Glomerular visceral epithelial cell (primary cell): Measurements from ENCODE around the gene RWDD1.
"Not testable (repeated sequence)": the region's sequence is repeated elsewhere in the genome, so short reads cannot be mapped to it uniquely, and the experiment has no call there.

ENCODE experiments used
- DNase-seq: peaks from one replicate; pipeline ENCODE4 v3.0.0-alpha.2; 2016; ENCODE audit errors: extremely low spot score

Gene RWDD1

DNA sequence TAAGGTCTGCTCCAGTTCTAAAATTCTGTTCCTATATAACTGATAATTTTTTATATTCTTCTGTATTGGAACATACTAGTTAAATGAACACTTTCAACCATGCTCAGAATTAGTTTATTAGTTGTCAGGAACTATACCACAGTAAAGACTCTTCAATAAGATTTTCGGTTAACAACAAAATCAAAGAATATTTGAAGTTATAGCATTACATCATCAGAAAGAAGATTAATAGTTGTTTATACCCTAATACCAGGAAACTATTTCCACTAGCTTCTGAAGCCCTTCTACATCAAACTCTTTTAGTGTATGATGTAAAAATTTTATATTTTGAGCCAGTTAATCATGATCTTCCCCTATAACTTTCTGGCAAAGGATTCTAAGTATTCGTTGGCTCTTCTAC, 11.2 kb upstream of the RWDD1 start:
- no peak for DNase-seq

DNA sequence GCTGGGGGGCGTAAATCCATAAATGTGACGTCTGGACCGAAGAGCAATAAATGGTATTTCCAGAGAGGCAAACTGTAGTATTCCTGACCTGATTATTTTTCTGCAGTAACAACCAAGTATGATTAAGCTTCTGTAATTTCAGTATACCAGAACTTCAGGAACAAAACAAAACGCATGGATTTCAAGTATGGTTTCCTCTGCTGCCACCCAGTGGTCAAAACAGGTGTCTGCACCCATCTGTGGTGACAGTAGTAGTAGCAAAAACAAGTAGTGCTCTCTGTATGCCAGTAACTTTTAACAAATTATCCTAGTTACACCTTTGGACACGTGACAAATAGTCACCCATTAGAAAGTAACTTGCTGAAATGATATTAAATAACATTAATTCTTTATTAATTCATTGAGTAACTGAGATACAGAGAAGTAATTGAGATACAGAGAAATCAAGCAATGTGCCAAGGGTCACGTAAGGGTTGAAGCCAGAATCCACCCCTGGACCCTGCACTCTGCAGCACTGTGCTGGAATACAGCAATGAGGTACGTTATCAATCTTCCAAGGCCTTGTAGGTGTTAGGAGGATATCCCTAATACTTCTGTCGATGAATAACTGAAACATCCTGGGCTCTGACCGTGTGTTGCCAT, 9.8 kb upstream of the RWDD1 start:
- peak; percentile 74 for DNase-seq

DNA sequence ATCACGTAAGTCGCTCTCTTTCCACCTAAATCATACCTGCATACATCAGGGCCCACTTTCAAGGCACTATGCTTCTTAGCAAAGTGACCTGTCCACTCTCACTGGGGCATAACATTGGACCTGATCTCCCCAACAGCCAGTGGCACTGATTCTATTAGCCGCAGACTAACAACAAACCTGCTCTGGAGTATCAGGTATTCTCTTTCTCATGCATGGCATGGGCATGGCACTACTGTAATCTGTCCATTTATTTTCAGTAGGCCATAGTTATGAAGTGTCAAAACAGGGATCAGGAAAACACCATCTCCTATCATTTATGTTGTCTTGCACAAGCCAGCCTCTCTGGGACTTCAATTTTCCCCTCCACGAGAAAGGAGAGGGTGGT, 9.3 kb upstream of the RWDD1 start:
- no peak for DNase-seq

GRCh38 chr6:116562614-116563013, 8.7 kb upstream of the RWDD1 start:
- no peak for DNase-seq

DNA sequence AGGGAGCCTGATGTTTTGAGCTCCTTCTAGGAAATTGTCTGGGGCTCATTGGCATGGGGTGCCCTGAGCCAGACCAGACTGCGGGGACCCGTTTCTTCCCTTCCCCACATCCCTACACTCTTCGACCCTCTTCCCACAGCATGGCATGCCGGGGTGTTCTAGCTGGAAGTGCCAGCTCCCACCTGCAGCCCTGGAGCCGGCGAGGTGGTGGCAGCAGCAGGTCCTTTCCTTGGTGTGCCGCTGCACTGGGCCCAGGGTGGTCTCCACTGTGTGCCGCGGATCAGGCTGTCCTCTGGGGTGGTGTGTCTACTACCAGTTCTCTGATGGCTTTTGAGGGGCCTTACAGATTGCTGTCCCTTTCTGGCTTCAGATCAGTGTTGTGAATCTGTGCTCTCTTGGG, 7.5 kb upstream of the RWDD1 start:
- no peak for DNase-seq

- DNase-seq: no peak
Measured at GRCh38 chr6:116564311-116564710, 7.0 kb upstream of the RWDD1 start.

DNA sequence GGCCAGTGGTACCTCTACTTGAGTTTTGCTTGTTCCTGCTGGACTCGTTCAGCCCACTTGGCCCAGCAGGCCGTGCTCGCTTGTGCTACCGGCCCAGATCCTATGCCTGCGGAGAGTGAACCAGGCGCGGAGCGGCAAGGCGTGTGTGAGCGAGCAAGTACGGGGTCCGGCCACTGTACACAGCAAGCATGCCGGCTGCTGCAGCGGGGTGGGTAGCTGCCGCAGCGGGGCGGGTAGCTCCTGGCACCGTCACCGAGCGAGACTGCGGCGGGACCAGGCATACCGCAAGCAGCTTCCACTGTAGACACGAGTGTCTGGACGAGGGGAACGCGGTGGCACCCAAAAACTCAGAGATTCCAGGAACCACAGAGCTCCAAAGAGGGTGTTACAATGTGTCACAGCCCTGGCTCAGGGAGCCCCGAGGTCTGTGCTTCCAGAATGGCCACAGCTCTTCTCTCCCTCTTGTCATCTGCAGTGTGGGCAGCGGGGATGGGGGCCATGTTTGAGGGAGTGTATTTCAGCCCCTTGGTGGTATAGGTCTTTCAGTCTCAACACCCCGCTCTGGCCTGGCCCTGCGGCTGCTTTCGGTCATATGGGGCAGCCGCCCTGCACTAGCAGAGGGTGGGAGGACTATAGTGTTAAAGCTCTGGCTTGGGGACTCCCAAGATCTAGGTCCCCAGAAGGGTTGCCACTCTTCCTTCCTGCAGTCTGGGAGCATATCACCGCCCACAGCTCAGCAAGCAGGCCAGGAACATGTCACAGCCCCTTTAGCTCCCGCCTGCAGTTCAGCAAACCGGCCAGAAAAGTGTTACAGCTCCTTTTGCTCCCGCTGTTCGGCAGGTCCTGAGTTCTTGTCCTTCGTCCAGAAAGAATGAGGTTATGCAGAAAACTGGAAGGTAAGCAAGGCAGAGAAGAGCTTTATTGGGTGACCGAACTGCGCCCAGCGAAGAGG, 6.1 kb upstream of the RWDD1 start:
- DNase-seq: no peak

DNA sequence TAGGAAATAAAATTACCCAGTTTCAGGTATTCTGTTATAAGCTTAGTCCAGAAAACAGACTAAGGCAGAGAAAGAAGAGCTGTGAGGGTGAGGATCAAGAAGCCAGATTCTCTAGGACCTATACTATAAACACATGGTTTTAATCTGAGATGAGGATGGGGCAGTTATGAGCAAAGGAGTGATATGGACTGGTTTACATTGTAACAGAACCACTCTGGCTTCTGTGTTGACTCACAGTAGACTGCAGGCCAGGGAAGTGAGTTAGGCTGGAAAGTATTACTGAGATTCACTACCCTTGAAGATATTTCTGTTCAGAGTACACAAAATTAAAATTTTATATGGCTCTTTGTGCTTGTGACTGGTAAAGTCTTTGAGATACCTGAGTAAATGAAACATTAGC, 3.2 kb upstream of the RWDD1 start:
- DNase-seq: no peak

DNA sequence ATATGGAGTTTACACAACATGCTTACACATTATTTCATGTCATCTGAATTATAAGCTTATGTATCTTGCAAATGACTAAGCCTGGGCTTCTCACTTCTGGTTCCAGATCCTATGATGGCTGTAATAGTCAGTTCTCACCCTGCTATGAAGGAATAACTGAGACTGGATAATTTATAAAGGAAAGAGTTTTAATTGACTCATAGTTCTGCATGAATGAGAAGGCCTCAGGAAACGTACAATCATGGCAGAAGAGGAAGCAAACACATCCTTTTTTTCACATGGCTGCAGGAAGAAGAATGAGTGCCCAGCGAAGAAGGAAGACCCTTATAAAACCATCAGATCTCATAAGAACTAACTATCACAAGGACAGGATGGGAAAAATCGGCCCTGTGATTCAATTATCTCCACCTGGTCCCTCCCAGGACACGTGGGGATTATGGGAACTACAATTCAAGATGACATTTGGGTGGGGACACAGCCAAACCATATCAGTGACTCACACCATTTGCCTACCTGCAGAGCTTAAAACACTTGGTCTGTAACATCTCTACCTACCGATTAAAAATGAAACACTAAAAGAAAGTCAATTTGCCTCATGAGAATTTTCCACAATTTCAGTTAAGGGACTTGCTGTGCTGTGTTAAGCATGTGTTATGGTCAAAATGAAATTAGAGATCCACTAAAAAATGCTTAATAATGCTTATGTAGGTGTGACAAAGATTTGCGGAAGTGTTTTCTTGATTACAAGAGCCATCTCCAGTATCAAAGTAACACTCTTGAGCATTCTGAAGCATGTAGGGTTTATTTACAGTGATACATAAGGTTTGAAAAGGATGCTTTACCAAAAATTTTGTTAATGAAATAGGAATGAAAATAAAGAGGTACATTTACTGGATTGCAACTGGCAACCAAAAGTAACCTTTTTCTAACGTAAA, 2.2 kb upstream of the RWDD1 start:
- DNase-seq: no peak

- DNase-seq: no peak
Measured at GRCh38 chr6:116571683-116572000, 338 bp downstream of the RWDD1 start.

- DNase-seq: peak; percentile 34
Measured at GRCh38 chr6:116572162-116572561, 858 bp downstream of the RWDD1 start.

GRCh38 chr6:116575227-116575626, 3.9 kb downstream of the RWDD1 start:
- DNase-seq: no peak

DNA sequence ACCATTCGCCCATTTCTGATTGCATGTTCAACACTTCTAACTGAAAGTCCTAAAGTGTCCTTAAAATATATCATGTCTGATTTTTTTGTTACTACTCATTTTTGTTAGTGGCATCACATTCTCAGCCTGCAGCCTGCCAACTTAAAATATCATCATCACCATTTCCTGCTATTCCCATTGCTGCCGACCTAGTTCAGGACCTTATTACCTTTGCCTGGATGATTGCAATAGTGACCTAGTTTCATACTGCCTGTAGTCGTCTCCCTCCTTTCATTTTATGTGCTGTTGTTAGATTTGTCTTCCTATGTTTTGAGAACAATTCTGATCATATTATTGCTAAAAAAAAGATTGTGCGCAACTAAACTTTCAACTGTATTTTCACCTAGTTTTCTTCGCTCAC, 6.2 kb downstream of the RWDD1 start:
- no peak for DNase-seq

DNA sequence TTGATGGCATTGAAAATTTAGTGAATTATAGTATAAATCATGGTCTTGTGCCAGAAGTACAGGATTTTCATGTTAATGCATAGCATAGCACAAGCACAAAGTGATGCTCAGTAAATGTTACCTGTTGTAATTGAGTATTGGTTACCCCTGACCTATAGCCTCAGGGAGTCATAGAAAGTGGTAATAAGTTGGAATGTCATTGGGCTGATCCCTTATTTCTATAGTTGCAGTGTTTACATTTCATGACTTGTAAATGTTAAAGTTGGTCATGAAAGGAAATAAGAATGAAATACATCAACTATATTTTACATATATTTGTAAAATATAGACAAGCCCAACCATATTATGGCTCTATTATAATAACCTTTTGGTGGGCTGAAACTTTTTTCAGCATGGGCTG, 7.0 kb downstream of the RWDD1 start:
- no peak for DNase-seq

DNA sequence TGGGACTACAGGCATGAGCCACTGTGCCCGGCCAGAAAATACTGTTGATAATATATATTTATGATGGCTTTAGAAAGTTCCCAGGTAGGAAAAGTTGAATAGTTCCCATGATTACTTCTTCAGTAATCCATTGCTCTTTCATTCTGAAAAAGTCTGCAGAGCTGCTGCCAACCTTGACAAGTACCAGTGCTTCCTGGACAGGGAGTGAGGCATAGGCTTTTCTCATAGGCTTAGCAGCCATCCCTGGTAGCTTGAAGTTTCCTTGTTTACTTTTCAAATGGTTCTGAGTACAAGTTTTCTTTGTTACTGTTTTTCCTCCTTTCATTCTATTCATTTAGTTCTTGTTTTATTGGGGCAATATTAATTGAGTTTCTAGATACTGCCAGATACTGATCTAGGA, 7.8 kb downstream of the RWDD1 start:
- DNase-seq: no peak

GRCh38 chr6:116580198-116580597, 8.9 kb downstream of the RWDD1 start:
- DNase-seq: no peak

GRCh38 chr6:116586276-116586675, 15.0 kb downstream of the RWDD1 start:
- DNase-seq: no peak

- DNase-seq: no peak
Measured at GRCh38 chr6:116586738-116587137, 15.4 kb downstream of the RWDD1 start.

- DNase-seq: no peak
Measured at GRCh38 chr6:116595247-116595646, 23.9 kb downstream of the RWDD1 start.

- DNase-seq: no peak
Measured at GRCh38 chr6:116596815-116597214, 25.5 kb downstream of the RWDD1 start.

- DNase-seq: not testable (repeated sequence)
Measured at GRCh38 chr6:116603916-116604315, 32.6 kb downstream of the RWDD1 start.

DNA sequence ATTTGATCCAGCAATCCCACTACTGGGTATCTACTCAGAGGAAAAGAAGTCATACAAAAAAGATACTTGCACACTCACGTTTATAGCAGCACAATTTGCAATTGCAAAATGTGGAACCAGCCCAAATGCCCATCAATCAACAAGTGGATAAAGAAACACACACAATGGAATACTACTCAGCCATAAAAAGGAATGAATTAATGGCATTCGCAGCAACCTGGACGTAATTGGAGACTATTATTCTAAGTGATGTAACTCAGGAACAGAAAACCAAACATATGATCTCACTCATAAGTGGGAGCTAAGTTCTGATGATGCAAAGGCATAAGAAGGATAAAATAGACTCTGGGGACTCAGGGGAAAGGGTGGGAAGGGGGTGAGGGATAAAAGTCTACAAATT, 33.6 kb downstream of the RWDD1 start:
- DNase-seq: not testable (repeated sequence)
